ENCODE data around the gene CCR1.
"Not testable (repeated sequence)": the region's sequence is repeated elsewhere in the genome, so short reads cannot be mapped to it uniquely, and the experiment has no call there.

The CCR1 gene

DNA sequence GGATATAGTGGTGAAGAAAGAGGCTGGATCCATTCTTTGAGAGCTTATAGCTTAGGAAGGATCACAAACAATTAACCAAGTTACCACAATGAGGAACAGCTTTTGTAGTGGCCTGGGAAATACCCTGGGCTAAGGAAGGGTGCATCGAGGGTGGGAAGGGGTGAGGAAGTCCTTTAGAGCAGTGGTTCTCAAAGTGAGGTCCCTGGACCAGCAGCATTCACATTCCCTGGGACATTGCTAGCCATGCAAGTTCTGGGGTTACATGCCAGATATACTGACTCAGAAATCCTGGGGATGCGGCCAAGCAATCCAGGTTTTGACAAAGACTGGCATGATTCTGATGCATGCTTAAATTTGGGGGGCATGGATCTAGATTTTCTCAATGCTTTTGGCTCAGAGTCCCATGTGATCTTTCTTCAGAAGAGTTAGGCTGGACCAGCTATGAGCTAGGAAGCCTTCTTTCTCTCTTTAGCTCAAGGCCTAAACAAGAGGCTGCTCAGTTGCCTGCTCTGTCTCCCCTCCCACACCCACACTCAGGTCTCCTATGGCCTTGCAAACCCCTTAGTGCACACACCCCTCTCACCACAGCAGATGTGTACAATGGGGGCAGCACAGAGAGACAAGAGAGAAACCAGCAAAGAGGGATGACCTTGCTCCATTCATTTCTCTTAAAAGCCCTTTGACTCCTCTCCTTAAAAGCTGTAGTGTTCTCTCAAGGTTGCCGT is 1.8 kb upstream of the CCR1 start:
- no peak for DNase-seq

DNA sequence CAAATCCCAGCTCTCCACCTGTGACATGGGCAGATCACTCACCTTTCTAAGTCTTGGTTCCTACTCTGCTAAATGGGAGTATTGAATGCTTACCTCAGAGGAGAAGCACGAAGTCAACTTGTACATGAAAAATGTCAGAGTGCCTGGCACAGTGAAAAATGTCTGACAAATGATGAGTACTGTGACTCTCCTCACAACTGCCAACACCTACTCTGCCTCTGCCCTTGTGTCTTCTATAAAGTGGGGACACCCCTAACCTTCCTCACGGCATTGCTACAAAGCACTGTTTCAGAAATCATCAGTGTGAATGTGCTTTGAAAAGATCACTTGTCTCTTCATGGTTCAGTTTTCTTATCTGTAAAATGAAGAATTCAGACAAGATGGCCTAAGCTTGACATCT is 940 bp upstream of the CCR1 start:
- DNase-seq, result no peak

DNA sequence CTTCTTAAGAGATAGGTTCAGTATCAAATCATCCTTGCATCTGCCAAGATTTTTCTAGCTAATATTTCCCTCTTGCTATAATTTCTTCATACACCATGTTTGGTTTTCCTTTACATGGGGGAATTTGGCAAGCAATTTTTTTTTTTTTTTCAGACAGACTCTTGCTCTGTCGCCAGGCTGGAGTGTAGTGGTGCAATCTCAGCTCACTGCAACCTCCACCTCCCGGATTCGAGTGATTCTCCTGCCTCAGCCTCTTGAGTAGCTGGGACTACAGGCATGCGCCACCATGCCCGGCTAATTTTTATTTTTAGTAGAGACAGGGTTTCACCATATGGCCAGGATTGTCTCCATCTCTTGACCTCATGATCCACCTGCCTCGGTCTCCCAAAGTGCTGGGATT is 599 bp downstream of the CCR1 start:
- not testable (repeated sequence) for DNase-seq

DNA sequence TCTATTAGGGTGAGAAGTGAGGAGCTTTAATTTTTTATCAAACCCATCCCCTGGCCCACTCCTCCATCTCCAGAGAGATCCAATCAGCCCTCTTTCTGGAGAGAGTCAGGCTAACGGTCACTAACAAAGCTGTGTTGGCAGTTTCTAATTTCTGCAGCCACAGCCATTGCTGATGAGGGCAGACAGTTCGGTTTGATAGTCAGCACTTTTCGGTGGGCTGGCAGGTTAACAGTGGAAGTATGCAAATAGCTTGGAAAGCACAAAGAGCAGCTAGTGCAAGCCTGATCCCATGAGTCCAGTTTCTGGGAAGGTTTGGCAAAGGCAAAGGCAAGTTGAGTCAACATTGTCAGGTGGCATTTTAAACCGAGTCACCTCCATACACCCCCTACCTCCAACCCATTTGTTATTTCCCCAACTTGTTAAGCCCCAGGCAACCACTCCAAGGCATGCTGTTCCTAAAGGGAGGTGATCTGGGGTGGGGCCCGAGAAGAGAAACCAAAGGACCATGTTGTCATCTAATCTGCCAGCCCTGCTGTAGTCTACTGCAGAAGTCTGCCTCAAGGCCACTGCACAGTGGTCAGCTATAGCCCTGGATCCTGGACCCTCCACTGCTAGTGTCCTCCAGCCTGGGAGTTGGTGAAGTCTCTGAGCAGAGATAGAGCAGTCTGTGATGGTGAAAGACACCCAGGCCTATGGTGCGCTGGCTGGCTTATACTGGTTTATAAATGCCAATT is 1.7 kb downstream of the CCR1 start:
- DNase-seq, result no peak

DNA sequence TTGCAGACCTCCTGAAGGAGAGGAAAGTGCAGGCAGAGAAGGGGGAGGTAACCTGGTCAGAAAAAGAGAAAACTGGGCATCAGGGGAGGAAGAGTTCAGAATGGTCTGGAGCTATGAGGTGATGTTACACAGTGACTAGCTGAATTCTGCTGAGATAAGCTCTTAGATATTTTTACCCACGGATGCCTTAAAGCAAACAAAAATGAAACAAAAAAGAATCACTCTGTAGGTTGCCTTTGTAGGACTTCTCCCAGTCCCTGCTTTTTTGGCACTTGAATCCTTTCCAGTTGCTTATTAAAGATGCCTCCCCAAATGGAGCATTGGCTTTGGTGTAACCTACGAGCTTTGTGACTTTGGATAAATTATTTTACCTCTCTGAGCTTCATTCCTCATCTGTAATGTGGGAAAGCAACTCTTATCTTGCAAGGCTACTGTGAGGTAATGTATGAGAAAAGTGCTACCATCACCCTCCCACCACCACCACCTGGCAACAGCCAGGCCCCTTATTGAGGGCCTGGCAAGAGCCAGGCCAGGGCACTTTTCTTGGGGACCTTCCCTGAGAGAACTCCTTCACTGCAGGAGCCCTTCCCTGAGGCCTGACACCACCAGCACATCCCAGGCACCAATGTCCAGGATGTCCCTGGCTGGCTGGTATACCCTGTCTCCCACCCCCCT is 2.7 kb downstream of the CCR1 start:
- no peak for DNase-seq

DNA sequence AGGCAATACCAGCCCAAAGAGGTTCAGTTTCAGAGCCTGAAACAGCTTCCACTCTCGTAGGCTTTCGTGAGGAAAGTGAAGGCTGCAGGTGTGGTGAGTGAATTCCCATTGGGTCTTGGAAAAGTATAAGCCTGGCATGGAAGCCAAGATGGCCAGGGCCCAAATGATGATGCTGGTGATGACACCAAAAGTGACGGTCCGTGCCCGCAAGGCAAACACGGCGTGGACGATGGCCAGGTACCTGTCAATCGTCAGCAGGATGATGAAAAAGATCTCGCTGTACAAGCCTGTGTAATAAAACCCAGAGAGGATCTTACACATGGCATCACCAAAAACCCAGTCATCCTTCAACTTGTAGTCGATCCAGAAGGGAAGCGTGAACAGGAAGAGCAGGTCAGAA is 4.4 kb downstream of the CCR1 start:
- DNase-seq, result no peak

DNA sequence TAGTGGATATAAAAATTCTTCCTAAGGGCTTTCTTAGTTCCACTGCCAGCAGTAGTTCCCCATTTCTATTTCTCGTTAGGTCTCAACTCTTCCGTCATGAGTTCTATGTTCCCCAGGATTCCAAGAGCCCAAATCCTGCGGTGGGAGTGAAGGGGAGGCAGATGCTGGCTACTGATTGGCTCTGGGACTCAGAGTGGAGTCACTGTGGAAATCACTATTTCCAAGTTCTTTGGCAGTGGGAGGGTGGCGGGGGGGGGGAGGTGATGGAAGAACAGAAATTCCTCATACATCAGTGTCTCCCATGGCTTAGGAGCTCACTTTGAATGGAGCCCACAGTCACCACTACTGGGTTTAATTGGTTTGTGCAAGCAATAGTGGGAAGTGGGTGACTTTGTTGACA is 5.6 kb downstream of the CCR1 start:
- DNase-seq, result no peak

DNA sequence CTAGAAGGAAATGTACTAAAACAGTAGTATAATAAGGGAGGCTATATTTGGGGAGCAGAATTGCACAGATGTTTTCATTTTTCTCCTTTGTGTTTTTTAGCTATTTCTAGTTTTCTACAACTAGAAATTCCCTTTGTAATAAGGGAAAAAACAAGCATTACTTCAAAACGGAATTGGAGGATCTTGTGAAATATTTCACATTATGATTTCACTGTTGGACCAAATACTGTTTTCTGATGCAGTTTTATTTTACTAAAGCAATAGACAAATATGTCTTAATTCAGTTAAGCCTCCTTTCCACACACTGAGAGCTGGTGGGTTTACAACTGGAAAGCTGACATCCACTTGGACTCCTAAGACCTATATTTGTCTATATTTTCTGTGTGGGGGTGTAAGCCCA is 7.3 kb downstream of the CCR1 start:
- no peak for DNase-seq

DNA sequence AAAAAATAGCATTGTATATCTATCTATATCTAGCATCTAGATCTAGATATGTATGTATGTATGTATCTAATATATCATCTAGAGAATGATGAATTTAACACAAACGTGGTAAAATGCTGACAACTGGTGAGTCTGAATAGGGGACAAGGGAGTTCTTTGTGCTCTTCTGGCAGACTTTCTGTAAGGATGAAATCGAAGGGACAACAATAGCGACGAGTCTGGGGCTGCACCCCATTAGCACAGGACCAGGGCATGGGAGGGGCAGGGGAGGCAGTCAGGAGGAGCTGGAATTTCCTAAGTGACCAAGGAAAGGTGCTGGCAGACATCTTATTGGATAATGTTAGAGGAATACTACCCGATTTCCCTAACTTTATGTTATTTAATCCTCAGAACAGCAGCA is 7.9 kb downstream of the CCR1 start:
- DNase-seq, result no peak

DNA sequence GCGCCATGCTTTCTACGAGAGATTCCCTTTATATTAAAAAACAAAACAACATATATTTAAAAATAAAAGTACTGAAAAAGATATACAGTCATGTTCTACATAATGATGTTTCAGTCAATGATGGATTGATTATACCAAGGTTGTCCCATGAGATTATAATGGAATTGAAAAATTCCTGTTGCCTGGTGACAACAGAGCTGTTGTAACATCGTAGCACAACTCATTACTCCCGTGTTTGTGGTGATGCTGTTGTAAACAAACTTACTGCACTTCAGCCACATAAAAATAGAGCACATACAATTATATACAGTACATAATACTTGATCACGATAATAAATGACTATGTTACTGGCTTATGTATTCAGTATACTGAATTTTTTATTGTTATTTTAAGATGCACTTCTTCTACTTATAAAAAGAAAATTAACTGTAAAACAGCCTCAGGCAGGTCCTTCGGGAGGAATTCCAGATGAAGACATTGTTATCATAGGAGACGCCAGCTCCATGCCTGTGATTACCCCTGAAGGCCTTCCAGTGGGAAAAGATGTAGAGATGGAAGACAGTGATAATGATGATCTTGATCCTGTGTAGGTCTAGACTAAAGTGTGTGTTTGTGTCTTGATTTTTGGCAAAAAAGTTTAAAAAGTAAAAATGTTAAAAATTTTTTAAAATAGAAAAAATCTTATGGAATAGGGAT is 11.7 kb downstream of the CCR1 start:
- DNase-seq, result no peak

DNA sequence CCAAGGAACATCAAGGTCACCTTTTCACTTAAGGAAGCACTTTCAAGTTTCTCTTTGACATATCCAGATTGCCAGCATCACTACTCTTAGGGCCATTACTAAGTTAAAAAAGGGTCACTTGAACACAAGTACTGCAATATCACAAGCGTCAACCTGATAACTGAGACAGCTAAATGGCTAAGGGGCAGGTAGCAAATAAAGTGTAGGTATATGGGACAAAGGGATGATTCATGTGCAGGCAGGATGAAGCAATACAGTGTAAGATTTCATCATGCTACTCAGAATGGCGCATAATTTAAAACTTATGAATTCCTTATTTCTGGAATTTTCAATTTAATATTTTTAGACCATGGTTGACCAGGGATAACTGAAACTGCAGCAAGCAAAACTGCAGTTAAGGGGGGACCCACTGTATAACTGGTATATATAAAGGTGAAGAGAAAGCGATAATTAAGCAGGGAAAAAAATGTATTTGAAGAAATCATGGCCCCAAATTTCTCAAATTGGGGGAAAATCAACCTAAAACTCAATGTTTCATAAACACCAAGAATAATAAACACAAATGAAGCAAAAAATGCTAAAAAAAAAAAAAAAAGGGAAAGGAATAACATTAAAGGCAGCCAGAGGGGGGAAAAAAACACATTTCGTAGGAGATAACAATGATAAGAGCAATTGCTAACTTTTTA is 13.1 kb downstream of the CCR1 start:
- no peak for DNase-seq

DNA sequence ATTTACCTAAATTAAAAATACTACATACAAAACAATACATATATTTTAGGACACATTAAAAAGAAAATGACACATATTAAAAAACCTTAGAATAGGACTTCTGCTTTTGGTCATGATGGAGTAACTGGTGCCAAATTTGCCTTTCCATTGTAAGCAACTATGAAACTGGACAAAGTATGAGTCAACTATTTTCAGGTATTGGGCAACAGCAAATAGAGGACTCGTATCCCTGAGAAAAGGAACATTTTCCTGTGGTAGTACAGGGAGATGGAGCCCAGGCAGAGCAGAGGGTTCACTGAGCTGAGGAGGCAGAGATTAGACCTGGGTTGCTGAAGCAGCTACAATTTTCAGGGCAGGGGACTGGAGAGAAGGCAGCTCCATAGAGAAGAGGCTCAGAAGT is 14.7 kb downstream of the CCR1 start:
- no peak for DNase-seq

DNA sequence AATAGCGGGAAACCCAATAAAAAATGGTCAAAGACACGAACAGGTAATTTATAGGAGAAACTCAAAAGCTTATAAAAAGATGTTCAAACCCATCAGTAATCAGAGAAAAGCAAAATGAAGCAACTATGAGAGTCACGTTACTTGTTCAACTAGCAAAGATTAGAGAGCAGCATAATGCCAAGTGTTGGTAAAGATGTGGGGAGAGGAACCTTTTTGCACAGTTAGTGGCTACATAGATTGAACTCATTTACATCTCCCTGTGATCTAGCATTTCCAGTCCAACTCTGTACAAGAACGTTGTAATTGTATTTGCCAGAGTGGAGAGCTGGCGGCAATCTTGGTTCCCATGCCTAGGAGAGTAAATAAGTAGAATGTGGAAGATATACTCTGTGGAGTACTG is 15.2 kb downstream of the CCR1 start:
- no peak for DNase-seq

DNA sequence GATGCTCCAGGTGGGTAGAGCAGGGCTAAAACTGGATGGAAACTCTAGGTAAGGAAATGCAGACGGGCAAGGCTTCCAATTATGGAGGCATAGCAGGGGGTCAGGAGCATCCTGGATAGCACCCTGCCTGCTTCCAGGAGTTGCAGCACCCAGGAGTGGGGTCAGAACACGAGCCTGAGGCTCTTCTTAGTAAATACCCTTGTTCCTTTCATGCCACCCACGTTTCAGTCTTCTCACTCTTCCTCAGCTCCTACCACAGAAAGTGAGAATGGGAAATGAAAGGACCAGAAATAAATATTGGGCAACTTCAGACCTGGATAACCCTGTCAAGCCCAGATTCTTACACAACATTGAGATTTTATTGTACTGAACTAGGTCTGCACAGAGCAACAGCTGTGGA is 16.4 kb downstream of the CCR1 start:
- DNase-seq, result no peak

DNA sequence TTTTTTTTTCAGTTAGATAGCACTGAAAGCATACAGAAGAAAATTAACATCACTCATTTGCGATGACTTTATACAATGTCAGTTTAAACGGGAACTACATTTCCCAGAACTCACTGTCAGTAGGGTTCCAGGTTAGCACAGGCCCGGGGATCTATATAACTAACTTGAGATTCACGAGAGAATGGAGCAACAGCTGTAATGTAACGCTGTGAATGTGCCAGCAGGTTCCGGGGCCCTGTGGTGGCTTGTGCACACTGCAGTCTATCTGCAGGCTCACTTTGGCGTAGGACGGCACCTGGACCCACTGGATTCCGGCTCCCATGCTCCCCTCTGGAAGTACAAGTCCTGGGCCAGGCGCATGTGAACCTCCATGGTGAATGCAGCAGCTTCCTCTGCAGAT is 19.4 kb downstream of the CCR1 start:
- no peak for DNase-seq

DNA sequence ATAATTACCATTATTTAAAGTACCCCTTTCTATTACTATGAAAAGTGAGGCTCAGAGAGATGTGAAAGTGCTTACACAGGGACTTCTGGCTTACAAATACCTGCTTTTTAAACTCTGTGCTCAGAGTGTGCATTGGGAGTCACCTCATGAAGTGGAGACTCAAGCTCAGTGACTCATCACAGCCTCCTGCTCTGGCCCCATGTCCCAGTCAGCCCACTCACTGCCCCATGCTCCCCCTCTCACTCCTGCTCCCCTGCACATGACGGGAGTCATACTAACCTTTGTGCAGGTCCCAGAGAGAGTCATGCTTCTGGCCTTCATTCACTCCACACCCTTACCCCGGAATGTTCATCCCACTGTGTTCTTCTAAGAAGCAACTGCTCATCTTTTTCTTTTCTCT is 20.2 kb downstream of the CCR1 start:
- no peak for DNase-seq

DNA sequence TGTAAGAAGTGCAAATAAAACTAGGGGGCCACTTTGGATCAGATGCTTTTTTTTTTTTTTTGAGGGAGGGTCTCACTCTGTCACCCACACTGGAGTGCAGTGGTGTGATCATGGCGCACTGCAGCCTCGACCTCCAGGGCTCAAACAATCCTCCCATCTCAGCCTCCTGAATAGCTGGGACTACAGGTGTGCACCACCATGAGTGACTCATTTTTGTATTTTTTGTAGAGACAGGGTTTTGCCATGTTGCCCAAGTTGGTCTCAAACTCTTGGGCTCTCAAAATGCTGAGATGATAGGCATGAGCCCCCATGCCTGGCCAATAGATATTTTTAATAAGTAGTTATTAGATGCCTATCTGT is 20.8 kb downstream of the CCR1 start:
- DNase-seq, result no peak

DNA sequence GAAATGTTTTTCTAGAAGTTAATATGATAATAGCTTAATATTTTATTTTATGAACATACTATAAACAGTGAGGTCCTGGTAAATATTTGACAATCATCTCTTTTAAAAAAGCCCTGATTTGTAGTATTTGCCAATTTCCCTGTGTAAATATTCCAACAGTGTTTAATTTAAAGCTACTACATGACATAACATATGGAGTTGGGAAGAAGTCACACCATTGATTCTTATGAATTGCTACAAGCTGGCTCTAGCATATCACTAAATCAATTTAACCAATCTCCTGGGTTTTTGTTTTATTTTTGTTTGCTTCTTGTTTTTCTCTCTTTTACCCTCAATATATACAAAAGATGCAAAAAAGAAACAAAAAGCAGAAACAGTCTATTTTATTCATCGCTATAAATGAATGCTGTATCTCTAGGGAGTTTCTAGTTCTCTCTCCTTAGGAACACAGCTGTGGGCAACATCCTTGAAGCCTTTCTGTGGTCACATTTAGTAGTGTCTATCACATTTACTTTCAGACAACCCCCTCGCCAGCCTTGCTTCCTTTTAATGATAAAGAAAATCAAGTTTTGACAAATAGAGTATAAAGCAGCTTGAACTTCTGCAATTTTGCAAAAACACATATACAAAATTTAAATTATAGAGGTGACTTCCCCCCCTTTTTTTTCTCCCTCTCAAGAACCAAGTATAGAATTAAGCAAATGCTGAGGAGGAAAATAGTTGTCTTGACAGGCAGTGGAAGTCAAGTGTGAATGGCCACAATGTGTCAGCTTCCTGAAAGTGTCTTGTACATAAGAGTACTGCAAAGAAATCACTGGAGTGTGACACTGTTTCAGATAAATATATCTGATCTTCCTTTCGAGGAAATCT is 21.4 kb downstream of the CCR1 start:
- no peak for DNase-seq

DNA sequence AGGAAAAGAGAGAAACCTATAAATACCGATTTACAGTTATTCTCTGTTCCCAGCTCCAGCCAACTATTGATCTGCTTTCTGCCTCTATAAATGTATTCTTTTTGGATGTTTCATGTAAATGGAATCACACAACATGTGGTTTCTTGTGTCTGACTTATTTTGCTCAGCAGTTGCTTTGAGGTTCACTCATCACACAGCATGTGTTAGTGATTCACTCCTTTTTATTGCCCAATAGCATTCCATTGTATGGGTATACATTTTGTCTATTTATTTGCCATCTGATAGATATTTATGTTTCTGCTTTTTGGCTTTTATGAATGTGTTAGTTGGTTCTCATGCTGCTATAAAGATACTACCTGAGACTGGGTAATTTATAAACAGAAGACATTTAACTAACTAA is 23.6 kb downstream of the CCR1 start:
- DNase-seq, result no peak

DNA sequence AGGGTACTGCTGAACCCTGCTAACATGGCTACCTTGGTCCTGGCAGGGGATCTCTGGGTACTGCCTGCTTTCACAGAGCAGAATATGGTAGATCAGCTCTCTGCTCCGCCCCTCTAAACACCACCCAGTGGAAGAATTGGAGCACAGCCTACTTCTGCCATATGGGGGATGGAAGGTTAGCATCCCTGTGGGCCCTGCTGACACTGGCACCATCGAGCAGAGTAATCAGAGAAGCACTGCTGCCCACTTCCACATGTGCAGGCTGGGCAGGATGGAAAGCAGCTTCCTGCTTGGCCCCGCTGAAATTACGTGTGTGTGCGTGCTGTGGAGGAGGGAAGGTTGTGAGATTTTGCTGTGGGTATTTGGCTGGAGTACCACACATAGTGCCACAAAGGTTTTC is 24.8 kb downstream of the CCR1 start:
- no peak for DNase-seq

DNA sequence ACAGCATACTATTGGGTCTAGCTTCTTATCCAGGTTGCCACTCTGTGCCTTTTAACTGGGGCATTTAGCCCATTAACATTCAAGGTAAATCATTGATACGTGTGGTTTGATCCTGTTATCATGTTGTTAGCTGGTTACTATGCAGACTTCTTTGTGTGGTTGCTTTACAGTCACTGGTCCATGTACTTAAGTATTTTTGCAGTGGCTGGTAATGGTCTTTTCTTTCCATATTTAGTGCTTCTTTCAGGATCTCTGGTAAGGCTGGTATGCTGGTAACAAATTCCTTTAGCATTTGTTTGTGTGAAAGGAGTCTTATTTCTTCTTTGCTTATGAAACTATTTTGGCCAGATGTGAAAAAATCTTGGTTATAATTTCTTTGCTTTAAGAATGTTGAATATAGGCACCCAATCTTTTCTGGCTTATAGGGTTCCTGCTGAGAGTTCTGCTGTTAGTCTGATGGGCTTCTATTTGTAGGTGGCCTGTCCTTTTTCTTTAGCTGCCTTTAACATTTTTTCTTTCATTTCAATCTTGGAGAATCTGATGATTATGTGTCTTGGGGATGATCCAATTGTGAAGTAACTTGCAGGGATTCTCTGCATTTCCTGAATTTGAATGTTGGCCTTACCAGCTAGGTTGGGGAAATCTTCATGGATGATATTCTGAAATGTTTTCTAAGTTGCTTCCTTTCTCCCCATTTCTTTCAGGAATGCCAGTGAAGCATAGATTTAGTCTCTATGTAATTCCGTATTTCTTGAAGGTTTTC is 39.3 kb downstream of the CCR1 start:
- no peak for DNase-seq
